Gastrocnemius medialis (tissue), 4 donors: ENCODE data around the gene ACADM.

ENCODE experiments used
- CTCF ChIP-seq, 5 experiments: fragments of 450-650 bp in 3 of 5; fragments of 200-600 bp in 2 of 5; sonication (generic) in 2 of 5; IDR thresholded peaks in 4 of 5; conservative IDR thresholded peaks in 1 of 5; 1 replicate in 4 of 5; 2 replicates in 1 of 5; pipeline ENCODE4 v1.5.1; 2016 to 2019; ENCODE audit warnings: antibody characterized with exemption in 5 of 5, mild to moderate bottlenecking in 3 of 5, moderate library complexity in 3 of 5
- POLR2A ChIP-seq, 2 donors: fragments of 450-650 bp; IDR thresholded peaks; one replicate each; pipeline ENCODE4 v1.6.1; 2017; ENCODE audit warnings: antibody characterized with exemption in 2 of 2, mild to moderate bottlenecking in 2 of 2, moderate library complexity in 2 of 2

GRCh38 chr1:75797273-75797588 lies 72.7 kb downstream of the ACADM start:
- TF ChIP-seq CTCF (IDR thresholded peaks at IDR 0.05 in 4 of 5, conservative IDR thresholded peaks at IDR 0.05 in 1 of 5) (no peak), POLR2A (IDR thresholded peaks at IDR 0.05) (no peak)
